ENCODE data around the gene EXTL1.

The EXTL1 gene

GRCh38 chr1:26045722-26046245 lies 24.2 kb downstream of the EXTL1 start, which contains the start of gene SLC30A2:
TSS of gene SLC30A2 (minus strand) at chr1:26046118. CDS start at chr1:26045896, 222 bp downstream.
- Histone ChIP-seq H3K4me1 (ENCODE audit: control insufficient read depth in 1 of 2, insufficient read depth in 1 of 2, low read depth in 1 of 2, low read length in 1 of 2) (peaks cover 0 to 5% of the 10 kb centered on the region in 2 experiments), H3K36me3 (no peaks in the 10 kb centered on the region), H3K4me3 (ENCODE audit: low read depth in 1 of 2, low read length in 1 of 2) (no peak within 1 kb of the TSS), H3K27me3 (peaks cover 97% of the 10 kb centered on the region), H3K9me3 (no peaks in the 10 kb centered on the region), H3K27ac (no peak within 1 kb of the TSS)
- no peak for TF ChIP-seq CTCF (IDR thresholded peaks at IDR 0.05)

- no peak overlapping the region for H3K4me3 ChIP-seq (ENCODE audit: low read depth in 1 of 2, low read length in 1 of 2)
- peaks cover 98% of the 10 kb centered on the region for H3K27me3 ChIP-seq
- TF ChIP-seq CTCF (IDR thresholded peaks at IDR 0.05), result no peak
These were observed 24.9 kb downstream of the EXTL1 start for GRCh38 chr1:26046246-26047095.

GRCh38 chr1:26047278-26047874 lies 25.8 kb downstream of the EXTL1 start:
- H3K4me3 ChIP-seq (ENCODE audit: low read depth in 1 of 2, low read length in 1 of 2), result no peak overlapping the region
- no peaks in the 10 kb centered on the region for H3K36me3 ChIP-seq
- H3K9me3 ChIP-seq, result no peaks in the 10 kb centered on the region
- H3K4me1 ChIP-seq (ENCODE audit: control insufficient read depth in 1 of 2, insufficient read depth in 1 of 2, low read depth in 1 of 2, low read length in 1 of 2), result peaks cover 0 to 8% of the 10 kb centered on the region in 2 experiments
- peaks cover 98% of the 10 kb centered on the region for H3K27me3 ChIP-seq
- no peak overlapping the region for H3K27ac ChIP-seq
- TF ChIP-seq CTCF (IDR thresholded peaks at IDR 0.05), result no peak

More at GRCh38 chr1:26046246-26047095, 24.9 kb downstream of the EXTL1 start:
- Histone ChIP-seq H3K9me3 (no peaks in the 10 kb centered on the region), H3K36me3 (no peaks in the 10 kb centered on the region), H3K27ac (no peak overlapping the region), H3K4me1 (ENCODE audit: control insufficient read depth in 1 of 2, insufficient read depth in 1 of 2, low read depth in 1 of 2, low read length in 1 of 2) (peaks cover 0 to 7% of the 10 kb centered on the region in 2 experiments)

GRCh38 chr1:26049531-26050247 lies 28.1 kb downstream of the EXTL1 start:
- no peak for TF ChIP-seq CTCF (IDR thresholded peaks at IDR 0.05)
- peaks cover 0 to 11% of the 10 kb centered on the region in 2 experiments for H3K4me1 ChIP-seq (ENCODE audit: control insufficient read depth in 1 of 2, insufficient read depth in 1 of 2, low read depth in 1 of 2, low read length in 1 of 2)
- no peaks in the 10 kb centered on the region for H3K9me3 ChIP-seq
- no peak overlapping the region for H3K4me3 ChIP-seq (ENCODE audit: low read depth in 1 of 2, low read length in 1 of 2)
- peaks cover 98% of the 10 kb centered on the region for H3K27me3 ChIP-seq
- H3K27ac ChIP-seq, result no peak overlapping the region
- no peaks in the 10 kb centered on the region for H3K36me3 ChIP-seq

GRCh38 chr1:26050248-26050640 lies 28.7 kb downstream of the EXTL1 start:
- no peak overlapping the region for H3K27ac ChIP-seq
- H3K4me3 ChIP-seq (ENCODE audit: low read depth in 1 of 2, low read length in 1 of 2), result no peak overlapping the region
- no peaks in the 10 kb centered on the region for H3K36me3 ChIP-seq
- TF ChIP-seq CTCF (IDR thresholded peaks at IDR 0.05), result no peak
- H3K4me1 ChIP-seq (ENCODE audit: control insufficient read depth in 1 of 2, insufficient read depth in 1 of 2, low read depth in 1 of 2, low read length in 1 of 2), result peaks cover 0 to 11% of the 10 kb centered on the region in 2 experiments
- H3K27me3 ChIP-seq, result peaks cover 98% of the 10 kb centered on the region
- no peaks in the 10 kb centered on the region for H3K9me3 ChIP-seq
